HEK293 (cell line): ENCODE data around the gene FBXO28.
A peak's percentile ranks its signal among the peaks of the same experiment; 100 is the strongest.

Source experiments
- CTCF ChIA-PET: fragments of 350-600 bp; formaldehyde crosslinking; extraction: SDS; loops from one replicate; lab custom pipeline; 2021; ENCODE audit warnings: antibody characterized with exemption; lab: Yijun Ruan, JAX
- POLR2A ChIA-PET: fragments of 300-600 bp; formaldehyde crosslinking; extraction: SDS; loops from one replicate; lab custom pipeline; 2020; ENCODE audit warnings: antibody characterized with exemption, inconsistent platforms; lab: Yijun Ruan, JAX
- H3K27ac ChIP-seq: fragments of 200-500 bp; sonication (Bioruptor generic); 2 replicates; pipeline ENCODE4 v1.5.1; 2014; ENCODE audit warnings: low read depth, low read length, control low read depth, inconsistent platforms; ENCODE audit errors: extremely low read depth
- H3K36me3 ChIP-seq, 2 experiments: fragments of 200-500 bp in 1 of 2; sonication (Bioruptor generic) in 1 of 2; 1 replicate in 1 of 2; 2 replicates in 1 of 2; pipeline ENCODE4 v1.5.1; 2014 to 2017; ENCODE audit warnings: inconsistent platforms in 2 of 2, low read length in 2 of 2; ENCODE audit not compliant: control insufficient read depth in 2 of 2, insufficient read depth in 1 of 2
- H3K4me1 ChIP-seq: fragments of 200-500 bp; sonication (Bioruptor generic); 2 replicates; pipeline ENCODE4 v1.5.1; 2014; ENCODE audit warnings: mild to moderate bottlenecking, low read length, inconsistent platforms; ENCODE audit not compliant: control insufficient read depth, insufficient read depth
- H3K4me3 ChIP-seq: 2 replicates; pipeline ENCODE4 v1.5.1; 2011; ENCODE audit warnings: low read depth, mild to moderate bottlenecking, control low read depth, low read length, moderate library complexity
- H3K9me3 ChIP-seq: fragments of 200-500 bp; sonication (Bioruptor generic); 2 replicates; pipeline ENCODE4 v1.5.1; 2014; ENCODE audit warnings: low read depth, low read length, inconsistent platforms; ENCODE audit not compliant: control insufficient read depth, insufficient read depth
- ELK4 ChIP-seq: IDR thresholded peaks from 2 replicates; pipeline ENCODE4 v1.6.1; 2011; ENCODE audit warnings: mild to moderate bottlenecking, low read depth, low read length, borderline replicate concordance
- GLI4 ChIP-seq: fragments of 450-650 bp; formaldehyde crosslinking; IDR thresholded peaks from 2 replicates; pipeline ENCODE4 v1.5.1; 2016; ENCODE audit warnings: missing biosample characterization, missing genetic modification characterization
- MZF1 ChIP-seq: fragments of 450-650 bp; formaldehyde crosslinking; IDR thresholded peaks from 2 replicates; pipeline ENCODE4 v1.5.1; 2017; ENCODE audit warnings: missing biosample characterization, missing genetic modification characterization, borderline replicate concordance
- PATZ1 ChIP-seq: fragments of 450-650 bp; formaldehyde crosslinking; IDR thresholded peaks from 2 replicates; pipeline ENCODE4 v1.5.1; 2016; ENCODE audit warnings: missing biosample characterization, missing genetic modification characterization
- PRDM6 ChIP-seq: fragments of 450-650 bp; formaldehyde crosslinking; IDR thresholded peaks from 2 replicates; pipeline ENCODE4 v1.5.1; 2017; ENCODE audit warnings: missing biosample characterization, missing genetic modification characterization
- ZNF157 ChIP-seq: fragments of 450-650 bp; formaldehyde crosslinking; IDR thresholded peaks from 2 replicates; pipeline ENCODE4 v1.5.1; 2016; ENCODE audit warnings: missing biosample characterization, missing genetic modification characterization
- ZNF184 ChIP-seq: fragments of 450-650 bp; IDR thresholded peaks from 2 replicates; pipeline ENCODE4 v1.5.1; 2018; ENCODE audit warnings: missing biosample characterization, mild to moderate bottlenecking, missing genetic modification characterization
- ZNF2 ChIP-seq: fragments of 450-650 bp; formaldehyde crosslinking; IDR thresholded peaks from 2 replicates; pipeline ENCODE4 v1.5.1; 2016; ENCODE audit warnings: missing biosample characterization, missing genetic modification characterization
- ZNF341 ChIP-seq: fragments of 450-650 bp; formaldehyde crosslinking; IDR thresholded peaks from 2 replicates; pipeline ENCODE4; 2016; ENCODE audit warnings: low read depth, missing biosample characterization, missing genetic modification characterization
- ZNF416 ChIP-seq: fragments of 450-650 bp; formaldehyde crosslinking; IDR thresholded peaks from 2 replicates; pipeline ENCODE4 v1.5.1; 2016; ENCODE audit warnings: missing biosample characterization, missing genetic modification characterization
- ZNF433 ChIP-seq: fragments of 450-650 bp; formaldehyde crosslinking; IDR thresholded peaks from 2 replicates; pipeline ENCODE4 v1.5.1; 2016; ENCODE audit warnings: missing biosample characterization, missing genetic modification characterization, low read depth
- ZNF48 ChIP-seq: fragments of 450-650 bp; formaldehyde crosslinking; IDR thresholded peaks from 2 replicates; pipeline ENCODE4 v1.5.1; 2016; ENCODE audit warnings: missing biosample characterization, missing genetic modification characterization
- ZNF529 ChIP-seq: fragments of 450-650 bp; formaldehyde crosslinking; IDR thresholded peaks from 2 replicates; pipeline ENCODE4 v1.5.1; 2017; ENCODE audit warnings: missing genetic modification characterization, missing biosample characterization; ENCODE audit not compliant: insufficient replicate concordance
- ZNF560 ChIP-seq: fragments of 450-650 bp; formaldehyde crosslinking; IDR thresholded peaks from 2 replicates; pipeline ENCODE4 v1.5.1; 2017; ENCODE audit warnings: missing biosample characterization, missing genetic modification characterization, borderline replicate concordance
- ZNF600 ChIP-seq: fragments of 450-650 bp; formaldehyde crosslinking; IDR thresholded peaks from 2 replicates; pipeline ENCODE4 v1.5.1; 2016; ENCODE audit warnings: missing biosample characterization, missing genetic modification characterization
- ZNF654 ChIP-seq: fragments of 450-650 bp; formaldehyde crosslinking; IDR thresholded peaks from 2 replicates; pipeline ENCODE4 v1.5.1; 2016; ENCODE audit warnings: low read depth, missing biosample characterization, missing genetic modification characterization
- ZNF670 ChIP-seq: fragments of 450-650 bp; formaldehyde crosslinking; IDR thresholded peaks from 2 replicates; pipeline ENCODE4 v1.5.1; 2016; ENCODE audit warnings: missing biosample characterization, missing genetic modification characterization, low read depth
- ZSCAN30 ChIP-seq: fragments of 450-650 bp; IDR thresholded peaks from 2 replicates; pipeline ENCODE4 v1.5.1; 2018; ENCODE audit warnings: missing biosample characterization, mild to moderate bottlenecking, missing genetic modification characterization, moderate library complexity

Gene FBXO28

GRCh38 chr1:224090116-224090515, 23.8 kb upstream of the FBXO28 start:
- ChIA-PET POLR2A (no interaction called here), CTCF (no interaction called here)
- Histone ChIP-seq H3K4me3 (no peak overlapping the region), H3K36me3 (no peaks in the 10 kb centered on the region), H3K4me1 (no peaks in the 10 kb centered on the region), H3K9me3 (no peaks in the 10 kb centered on the region), H3K27ac (no peak overlapping the region)
- TF ChIP-seq ZNF184, result no peak
- TF ChIP-seq ZNF670 (tag by site-specific recombination), result no peak
- no peak for TF ChIP-seq ZNF416 (tag by site-specific recombination)
- TF ChIP-seq PRDM6, result no peak
- TF ChIP-seq ZNF529 (tag by site-specific recombination), result no peak
- TF ChIP-seq ZNF433 (tag by site-specific recombination), result no peak
- TF ChIP-seq ELK4, result no peak
- no peak for TF ChIP-seq ZNF157 (tag by site-specific recombination)
- TF ChIP-seq ZSCAN30 (tag by site-specific recombination), result no peak
- TF ChIP-seq ZNF2, result no peak
- no peak for TF ChIP-seq ZNF654 (tag by site-specific recombination)
- no peak for TF ChIP-seq MZF1 (tag by site-specific recombination)

- no peaks in the 10 kb centered on the region for H3K36me3 ChIP-seq
- no peak overlapping the region for H3K4me3 ChIP-seq
- H3K4me1 ChIP-seq, result no peaks in the 10 kb centered on the region
- H3K9me3 ChIP-seq, result no peaks in the 10 kb centered on the region; the same call in 1 of the 2 replicates
- ChIA-PET POLR2A (no interaction called here), CTCF (no interaction called here)
- TF ChIP-seq PATZ1 (no peak), ZNF48 (no peak)
- no peak overlapping the region for H3K27ac ChIP-seq
Observed at GRCh38 chr1:224092111-224092510, 21.8 kb upstream of the FBXO28 start.

- ChIA-PET CTCF (no interaction called here), POLR2A (no interaction called here)
- no peaks in the 10 kb centered on the region for H3K4me1 ChIP-seq
- 0 out of 2 replicates have a peak, but pooled peaks have one; percentile 10 for TF ChIP-seq ZNF341
- TF ChIP-seq GLI4, result no peak
- TF ChIP-seq ZNF600 (tag by site-specific recombination), result no peak
- TF ChIP-seq ZNF560 (tag by site-specific recombination), result no peak
- TF ChIP-seq ZNF654 (tag by site-specific recombination), result no peak
- no peaks in the 10 kb centered on the region for H3K36me3 ChIP-seq
- H3K27ac ChIP-seq, result no peak overlapping the region
- no peak overlapping the region for H3K4me3 ChIP-seq
- no peaks in the 10 kb centered on the region; the same call in 1 of the 2 replicates for H3K9me3 ChIP-seq
Observed at GRCh38 chr1:224092601-224093000, 21.3 kb upstream of the FBXO28 start.
